Activated CD4-positive, alpha-beta T cell treated with anti-CD3 and anti-CD28 coated beads for 4 hours (primary cell): Measurements from ENCODE around the gene DMPK.

Experiments
- DNase-seq, 2 donors: peaks; one replicate each; pipeline ENCODE4 v3.0.0-alpha.2; 2020

The DMPK gene

DNA sequence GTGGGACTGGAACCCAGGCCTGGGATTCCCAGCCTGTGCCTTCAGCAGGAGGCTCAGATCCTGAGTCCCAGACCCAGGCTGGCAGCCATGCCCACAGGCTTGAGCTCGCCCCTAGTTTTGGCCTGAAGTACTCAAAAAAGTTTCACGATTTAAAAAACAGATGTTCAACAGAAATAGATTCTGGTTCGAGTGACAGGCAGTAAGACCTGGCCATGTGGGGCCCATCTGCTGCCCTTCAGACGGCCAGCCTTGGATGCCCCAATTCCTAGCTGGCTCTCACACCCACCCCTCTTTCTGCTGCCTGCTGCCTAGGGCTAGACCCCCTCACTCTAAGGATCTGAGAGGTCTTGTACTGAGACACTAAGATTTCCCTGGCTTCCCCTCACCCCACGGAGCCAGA lies 2.8 kb upstream of the DMPK start:
- no peak for DNase-seq

DNA sequence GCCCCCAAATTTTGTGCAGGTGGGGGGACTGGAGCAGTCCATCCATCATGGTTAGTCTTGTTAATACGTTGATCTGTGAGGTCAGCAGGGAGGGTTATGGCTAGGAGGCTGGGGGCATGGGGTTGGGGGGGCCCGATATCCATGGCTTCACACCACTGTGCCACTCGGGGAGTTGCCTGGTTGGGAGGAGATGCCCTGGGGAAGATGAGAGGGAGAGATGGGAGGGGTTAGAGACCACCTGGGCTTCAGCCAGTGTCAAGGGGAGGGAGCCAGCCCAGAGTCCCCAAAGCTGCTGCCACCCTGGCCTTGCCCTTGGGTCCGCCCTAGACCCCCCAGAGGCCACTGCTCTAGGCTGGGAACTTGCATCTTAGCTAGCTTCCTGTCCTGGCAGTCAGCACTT lies 1.8 kb upstream of the DMPK start:
- DNase-seq: no peak

DNA sequence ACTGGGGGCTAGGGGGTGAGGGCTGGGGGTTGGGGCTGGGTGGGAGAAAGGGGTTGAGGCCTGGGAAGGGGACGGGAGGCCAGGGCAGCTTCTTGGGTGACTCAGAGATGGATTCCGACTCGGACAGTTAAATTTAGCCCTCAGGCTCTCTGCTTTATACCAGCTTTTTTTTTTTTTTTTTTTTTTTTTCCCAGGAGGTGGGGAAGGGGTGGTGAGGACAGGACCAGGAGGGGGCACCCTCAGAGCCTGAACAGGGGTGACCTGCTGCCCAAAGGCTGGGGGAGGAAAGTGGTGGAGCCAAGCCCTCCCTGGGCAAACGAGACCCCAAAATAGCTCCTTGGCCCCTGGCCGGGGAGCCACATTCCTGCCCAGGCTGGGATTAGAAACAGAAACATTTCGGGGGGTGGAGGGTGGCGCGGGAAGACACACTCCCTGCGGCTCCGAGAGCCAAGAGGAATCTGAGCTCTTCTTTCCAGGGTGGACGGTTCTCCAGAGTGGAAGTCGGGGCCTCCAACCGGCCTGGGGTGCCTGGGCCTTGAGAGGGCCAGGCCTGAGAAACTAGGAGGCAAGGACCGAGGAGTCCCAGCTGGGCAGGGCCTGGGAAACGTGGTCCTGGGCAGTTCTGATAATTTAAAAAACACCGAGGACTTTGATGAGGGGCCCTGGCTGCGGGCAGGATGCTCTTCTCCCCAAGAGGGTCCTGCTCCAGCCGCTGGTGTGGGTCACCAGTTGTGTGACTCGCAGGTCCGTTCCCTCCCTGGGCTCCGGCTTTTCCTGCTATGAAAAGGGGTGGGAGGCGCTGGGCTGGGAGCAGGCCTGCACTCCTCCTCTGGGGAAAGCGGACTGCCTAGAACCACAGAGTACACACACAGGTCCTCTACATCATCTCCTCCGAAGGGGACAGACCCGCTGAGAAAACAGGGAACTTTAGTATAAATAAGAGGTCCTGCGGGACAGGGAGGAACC lies 813 bp upstream of the DMPK start:
- no peak for DNase-seq

DNA sequence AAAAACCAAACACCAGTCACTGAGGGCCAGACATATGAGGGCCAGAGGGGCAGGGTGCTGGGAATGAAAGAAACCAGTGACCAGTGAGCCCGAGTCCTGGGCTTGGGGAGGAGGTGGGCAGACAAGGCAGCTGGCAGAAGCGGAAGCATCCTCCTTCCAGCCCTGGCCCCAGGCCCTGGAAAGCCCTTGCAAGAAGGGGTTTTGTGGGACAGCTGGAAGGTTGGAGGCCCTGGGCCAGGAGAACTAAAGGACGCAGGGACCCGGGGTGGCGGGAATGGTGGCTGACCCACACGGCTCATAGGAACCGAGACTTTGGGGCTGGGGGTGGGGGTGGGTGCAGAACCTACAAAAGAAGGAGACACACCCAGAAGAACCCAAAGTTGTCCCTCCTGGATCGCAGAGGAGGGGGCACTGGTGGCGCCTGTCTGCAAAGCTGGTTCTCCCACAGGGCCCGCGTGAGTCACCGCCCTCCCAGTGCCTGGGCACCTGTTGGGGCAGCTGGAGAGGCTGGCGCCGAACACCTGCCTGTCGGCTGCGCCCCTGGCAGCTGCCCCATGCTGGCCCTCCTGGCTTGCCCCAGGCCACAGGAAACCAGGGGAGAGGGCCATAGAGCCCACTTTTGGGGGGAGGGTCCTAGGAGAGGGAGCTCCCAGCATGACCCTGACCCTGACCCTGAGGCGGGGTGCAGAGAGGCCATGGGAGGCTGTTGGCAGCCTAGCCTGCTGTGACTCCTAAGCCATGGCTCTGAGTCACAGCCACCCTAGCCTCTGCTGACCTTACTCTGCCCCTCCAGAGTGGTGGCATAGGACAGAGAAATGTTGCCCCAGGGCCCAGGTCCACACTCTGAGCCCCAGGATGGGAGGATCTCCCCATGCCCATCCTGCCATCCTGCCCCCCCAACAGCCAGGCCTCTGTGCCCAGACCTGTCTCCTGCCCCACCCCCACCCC lies 802 bp downstream of the DMPK start:
- DNase-seq: no peak

DNA sequence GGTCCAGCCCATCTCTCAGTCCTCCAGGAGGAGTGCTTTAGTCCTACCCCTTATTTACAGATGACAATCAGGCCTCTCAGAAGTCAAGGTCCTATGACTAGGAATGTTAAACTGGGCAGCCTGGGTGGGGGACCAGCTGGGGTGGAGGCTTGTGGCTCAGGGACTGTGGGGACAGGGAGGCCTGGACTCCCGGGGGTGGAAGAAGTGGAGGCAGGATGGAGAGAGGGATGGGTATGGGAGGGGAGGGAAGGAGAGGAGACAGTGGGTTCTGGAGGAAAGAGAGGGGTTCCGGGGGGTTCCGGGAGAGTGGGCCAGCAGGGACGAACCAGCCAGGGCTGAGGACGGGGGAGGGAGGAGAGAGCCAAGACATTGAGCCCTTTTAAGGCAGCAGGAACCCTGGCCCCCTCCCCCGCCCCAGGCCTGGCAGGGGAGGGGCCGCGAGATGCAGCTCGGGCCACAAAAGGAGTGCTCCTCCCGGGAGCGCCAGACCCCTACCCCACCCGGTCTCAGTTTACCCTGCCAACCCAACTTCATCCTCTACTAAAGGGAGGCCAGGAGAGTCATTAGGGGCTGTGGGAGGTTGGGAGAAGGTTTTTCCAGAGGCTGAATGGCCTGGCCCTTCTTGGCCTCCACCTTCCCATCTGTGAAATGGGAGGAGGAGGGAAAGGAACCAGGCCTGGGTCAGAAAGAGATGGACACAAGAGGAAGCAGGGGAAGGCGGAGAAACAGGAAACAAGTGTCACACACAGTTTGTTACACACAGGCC lies 1.7 kb downstream of the DMPK start:
- no peak for DNase-seq

- DNase-seq: no peak
Measured at GRCh38 chr19:45780146-45780447, 2.2 kb downstream of the DMPK start.

- peak; percentile 71 to 82 for DNase-seq
Measured at GRCh38 chr19:45779231-45780145, 2.8 kb downstream of the DMPK start.

DNA sequence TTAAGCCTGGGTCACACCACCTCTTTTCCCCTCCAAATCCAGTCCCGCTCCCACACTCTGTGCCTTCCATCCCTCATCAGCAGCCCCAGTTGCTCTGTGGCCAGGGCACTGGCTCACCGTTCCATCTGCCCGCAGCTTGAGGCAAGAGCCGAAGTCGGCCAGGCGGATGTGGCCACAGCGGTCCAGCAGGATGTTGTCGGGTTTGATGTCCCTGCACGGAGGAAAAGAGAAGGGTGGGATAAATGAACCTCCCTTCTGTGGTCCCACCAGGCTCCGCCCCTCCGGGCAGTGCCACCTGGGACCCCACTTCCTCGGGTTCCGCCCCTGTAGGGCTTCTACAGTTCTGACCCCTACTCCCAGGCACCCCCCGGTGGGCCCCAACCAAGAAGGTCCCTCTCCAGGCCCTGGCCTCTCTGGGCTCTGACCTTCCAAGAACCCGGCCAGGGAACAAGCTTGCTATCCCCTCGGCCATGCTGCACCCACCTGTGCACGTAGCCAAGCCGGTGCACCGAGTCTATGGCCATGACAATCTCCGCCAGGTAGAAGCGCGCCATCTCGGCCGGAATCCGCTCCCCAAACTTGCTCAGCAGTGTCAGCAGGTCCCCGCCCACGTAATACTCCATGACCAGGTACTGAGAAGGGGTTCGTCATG lies 4.2 kb downstream of the DMPK start:
- no peak for DNase-seq

- no peak for DNase-seq
Measured at GRCh38 chr19:45777395-45777961, 4.8 kb downstream of the DMPK start.

DNA sequence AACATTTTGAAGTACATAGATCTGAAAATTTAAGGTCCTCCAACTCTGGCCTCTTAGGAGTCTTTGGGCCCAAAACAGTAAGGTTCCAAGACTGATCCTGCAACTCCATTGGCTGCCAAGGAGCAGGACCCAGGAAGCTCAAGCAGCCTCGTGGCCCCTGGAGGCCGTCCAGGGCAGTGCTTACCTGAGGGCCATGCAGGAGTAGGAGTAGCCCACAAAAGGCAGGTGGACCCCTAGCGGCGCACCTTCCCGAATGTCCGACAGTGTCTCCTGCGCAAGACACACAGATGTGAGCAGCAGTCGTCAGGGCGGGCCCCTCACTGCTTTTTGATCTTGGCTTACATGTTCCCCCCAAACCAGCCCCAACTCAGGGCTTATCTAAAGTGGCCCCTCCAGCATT lies 7.5 kb downstream of the DMPK start:
- DNase-seq: no peak

GRCh38 chr19:45773384-45773783 lies 8.9 kb downstream of the DMPK start:
- no peak for DNase-seq

GRCh38 chr19:45772912-45773311 lies 9.4 kb downstream of the DMPK start:
- DNase-seq: no peak

DNA sequence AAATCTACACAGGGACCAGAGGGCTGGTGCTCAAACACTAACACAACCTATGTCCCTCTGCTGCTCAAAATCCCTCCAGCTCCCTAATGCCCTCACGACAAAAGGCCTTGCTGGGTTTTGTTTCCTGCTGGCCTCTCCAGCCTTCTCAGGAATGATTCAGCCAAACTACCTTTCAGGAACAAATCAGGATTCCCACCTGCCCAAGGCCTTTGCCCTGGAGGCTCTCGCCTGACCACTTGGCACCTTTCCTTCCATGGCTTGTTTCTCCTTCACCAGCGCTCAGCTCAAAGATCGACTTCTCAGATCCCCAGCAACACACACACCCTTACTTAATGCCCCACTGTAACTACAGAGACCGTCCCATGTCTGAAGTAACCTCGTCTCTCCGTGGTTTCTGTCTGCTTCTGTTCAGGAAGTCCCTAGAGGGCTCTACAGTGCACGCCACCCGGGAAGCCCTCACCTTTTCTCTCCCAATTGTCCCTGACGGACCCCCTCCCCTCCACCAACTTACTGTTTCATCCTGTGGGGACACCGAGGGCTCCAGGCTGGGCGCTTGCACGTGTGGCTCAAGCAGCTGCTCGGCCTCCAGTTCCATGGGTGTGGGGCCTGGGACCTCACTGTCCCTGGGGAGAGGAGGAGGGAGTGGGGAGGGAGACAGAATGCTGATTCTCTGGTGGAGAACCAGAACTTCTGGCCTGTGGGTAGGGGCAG lies 10.0 kb downstream of the DMPK start:
- DNase-seq: no peak

- DNase-seq: no peak
Measured at GRCh38 chr19:45771311-45771933, 10.9 kb downstream of the DMPK start.

GRCh38 chr19:45770192-45771101 lies 11.8 kb downstream of the DMPK start:
- DNase-seq: peak; percentile 90 to 91

GRCh38 chr19:45769821-45770191 lies 12.5 kb downstream of the DMPK start:
- DNase-seq: peak in 1 of 2 donors; percentile 66

- DNase-seq: peak; percentile 88 to 94
Measured at GRCh38 chr19:45768984-45769782, 13.1 kb downstream of the DMPK start, which contains the start of gene SIX5. Gene SIX5, minus strand, starts transcription at chr19:45769252. Its CDS starts 408 bp downstream, at chr19:45768844.

- peak; percentile 23 to 35 for DNase-seq
Measured at GRCh38 chr19:45768655-45768983, 13.7 kb downstream of the DMPK start.
